CD4-positive, alpha-beta T cell treated with Interleukin-10 for 1 hour (primary cell): ENCODE results near the gene RPL13A.
"Not testable (repeated sequence)": the region's sequence is repeated elsewhere in the genome, so short reads cannot be mapped to it uniquely, and the experiment has no call there.

ENCODE experiments used
- DNase-seq: peaks from one replicate; pipeline ENCODE4 v3.0.0-alpha.2; 2020

The RPL13A gene

DNA sequence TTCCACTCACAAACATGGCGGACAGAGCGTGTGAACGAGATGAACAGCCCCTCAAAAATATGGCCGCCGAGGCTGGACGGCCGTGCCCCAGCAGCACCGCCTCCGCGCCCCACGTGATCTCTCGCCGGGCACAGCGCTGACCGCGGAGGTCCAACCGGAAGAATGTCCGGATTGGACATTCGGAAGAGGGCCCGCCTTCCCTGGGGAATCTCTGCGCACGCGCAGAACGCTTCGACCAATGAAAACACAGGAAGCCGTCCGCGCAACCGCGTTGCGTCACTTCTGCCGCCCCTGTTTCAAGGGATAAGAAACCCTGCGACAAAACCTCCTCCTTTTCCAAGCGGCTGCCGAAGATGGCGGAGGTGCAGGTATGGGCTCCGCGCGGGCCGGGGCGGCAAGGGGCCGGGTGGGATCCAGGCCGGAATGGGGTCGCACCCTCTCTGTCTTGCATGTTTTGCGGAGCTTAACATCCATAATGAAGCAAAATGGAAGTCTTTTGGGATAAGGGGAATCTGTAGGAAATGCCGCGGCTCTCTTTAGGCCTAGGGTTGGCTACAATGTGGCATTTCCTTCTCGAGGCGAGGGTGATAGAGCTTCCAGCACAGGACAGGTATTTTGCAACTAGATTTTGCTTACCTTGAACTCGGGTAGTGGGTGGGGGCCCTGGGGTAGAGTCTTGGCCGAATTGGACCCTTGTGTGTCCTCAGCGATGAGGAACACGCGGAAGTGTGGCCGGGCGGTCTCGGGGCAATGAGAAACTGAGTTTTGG is at the start of gene RPL13A:
TSS of gene RPL13A (plus strand) at position 332 of the 769 bp plus-strand sequence. CDS start at position 354, 22 bp downstream.
- peak; percentile 100 for DNase-seq

DNA sequence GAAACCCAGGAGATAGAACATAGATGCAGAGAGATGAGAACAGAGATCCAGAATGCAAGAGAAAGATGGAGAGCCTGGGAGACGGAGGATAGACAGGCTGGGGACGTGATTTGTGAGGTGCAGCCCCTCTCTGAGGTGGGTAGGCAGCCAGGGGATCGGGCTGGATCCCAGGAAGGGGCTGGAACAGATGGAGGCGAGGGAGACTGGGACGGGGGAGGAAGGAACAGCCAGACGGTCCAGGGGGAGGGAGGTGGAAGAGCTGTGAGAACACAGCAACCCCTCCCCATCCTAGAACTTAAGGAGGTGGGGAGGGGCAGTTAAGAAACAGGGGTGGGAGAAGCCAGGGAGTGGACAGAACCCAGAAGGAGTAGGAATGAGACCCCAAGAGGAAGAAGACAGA is 49.1 kb upstream of the RPL13A start:
- no peak for DNase-seq

DNA sequence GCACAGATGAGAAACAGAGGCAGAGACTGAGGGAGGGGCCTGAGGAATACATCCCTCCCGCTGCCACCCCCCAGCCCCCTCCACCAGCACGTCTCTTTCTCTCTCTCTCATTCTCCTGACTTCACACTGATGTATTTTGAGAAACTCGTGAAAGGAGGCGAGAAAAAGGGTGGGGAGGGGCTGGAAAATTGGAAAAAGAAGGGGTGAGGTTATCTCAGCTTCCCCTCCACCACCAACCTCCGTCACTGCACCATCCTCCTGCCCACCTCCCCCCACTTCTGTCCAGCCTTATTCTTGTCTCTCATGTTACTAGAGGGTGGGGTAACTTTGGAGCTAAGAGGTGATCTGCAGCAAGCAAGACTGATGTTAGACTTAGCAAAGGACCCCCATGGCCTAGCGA is 47.6 kb upstream of the RPL13A start:
- DNase-seq: no peak

DNA sequence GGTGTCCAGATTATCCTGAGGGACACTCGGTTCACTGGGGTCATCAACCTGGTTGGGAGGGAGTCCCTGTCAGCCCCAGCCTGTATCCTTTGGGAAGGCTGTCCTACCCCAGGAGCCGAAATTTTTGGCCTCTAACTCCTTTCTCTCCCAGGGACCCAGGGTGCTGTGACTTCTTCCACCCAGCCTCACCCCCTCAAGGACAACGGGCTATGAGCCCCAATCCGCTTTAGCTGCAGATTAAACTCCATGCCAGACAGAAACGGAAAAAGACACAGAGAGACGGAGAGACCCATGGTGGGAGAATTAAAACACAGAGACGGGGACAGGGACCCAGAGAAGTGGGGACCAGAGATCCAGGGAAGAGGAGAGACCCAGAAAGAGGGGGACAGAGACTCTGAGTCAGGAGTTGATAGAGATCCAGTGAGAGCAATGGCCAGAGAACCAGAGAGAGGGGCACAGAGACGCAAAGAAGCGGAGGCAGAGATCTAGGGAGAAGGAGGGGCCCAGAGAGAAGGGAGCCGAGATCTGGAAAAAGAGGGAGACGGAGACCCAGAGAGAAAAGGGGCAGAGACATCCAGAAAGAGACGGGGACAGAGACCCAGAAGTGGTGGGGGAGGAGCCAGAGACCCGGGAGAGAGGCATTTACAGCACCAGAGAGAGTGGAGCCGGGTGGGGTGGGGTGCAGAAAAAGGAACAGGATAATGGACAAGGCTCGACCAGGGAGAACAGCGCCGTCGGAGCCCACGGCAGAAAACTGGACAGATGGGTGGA is 46.8 kb upstream of the RPL13A start:
- DNase-seq: no peak

DNA sequence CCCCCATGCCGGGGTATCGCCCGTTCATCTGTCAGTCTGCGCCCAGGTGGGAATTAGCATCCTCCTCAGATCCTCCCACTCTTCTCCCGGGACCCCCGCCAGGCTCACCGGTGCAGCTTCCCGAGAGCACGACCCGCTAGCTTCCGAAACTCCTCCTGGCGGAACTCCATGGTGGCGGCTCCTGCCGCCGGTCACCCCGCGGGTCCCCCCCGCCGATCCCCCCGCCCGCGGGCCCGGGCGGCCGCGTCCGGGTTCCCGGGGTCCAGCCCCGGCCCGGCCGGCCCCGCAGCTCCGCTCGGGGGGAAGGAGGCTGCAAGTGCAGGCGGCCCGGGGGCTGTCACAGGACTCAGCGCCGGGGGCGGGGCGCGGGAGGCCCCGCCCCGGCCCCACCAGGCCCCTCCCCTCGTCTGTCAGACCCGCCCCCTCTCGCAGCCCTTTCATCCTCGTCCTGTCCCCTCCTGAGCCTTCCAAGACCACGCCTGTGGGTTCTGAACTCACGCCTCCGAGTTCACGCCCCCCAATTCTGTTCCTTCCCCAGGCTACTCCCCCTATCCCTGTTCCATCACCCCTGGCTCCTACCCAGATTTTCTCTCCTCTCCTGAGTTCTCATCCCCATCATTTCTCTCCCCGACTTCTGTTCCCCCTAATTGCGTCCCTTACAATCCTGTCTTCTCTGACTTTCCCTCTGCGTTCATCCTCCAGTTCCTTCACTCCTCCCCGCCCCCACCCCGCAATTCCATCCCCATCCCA is 46.0 kb upstream of the RPL13A start, which contains the start of gene SLC17A7:
TSS of gene SLC17A7 (minus strand) at position 318 of the 750 bp plus-strand sequence. CDS start at position 170, 148 bp downstream.
- peak; percentile 56 for DNase-seq

DNA sequence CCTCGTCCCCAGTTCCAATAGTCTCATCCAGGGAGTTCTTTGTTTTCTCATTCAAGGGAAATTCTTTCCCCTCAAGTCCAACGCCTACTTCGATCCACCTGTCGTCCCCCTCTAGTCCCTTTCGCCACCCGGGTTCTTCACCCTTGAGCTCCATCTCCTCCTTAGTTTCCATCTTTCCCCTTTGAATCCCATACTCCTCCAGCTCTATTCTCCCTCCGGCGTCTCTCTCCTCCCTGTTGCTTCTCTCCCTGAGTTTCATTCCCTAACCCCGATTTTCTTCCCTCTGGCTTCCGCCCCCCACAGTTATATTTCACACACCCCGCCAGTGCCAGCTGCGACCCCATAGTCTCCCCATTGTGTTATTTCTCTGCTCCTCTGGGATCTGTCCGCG is 45.5 kb upstream of the RPL13A start:
- no peak for DNase-seq

DNA sequence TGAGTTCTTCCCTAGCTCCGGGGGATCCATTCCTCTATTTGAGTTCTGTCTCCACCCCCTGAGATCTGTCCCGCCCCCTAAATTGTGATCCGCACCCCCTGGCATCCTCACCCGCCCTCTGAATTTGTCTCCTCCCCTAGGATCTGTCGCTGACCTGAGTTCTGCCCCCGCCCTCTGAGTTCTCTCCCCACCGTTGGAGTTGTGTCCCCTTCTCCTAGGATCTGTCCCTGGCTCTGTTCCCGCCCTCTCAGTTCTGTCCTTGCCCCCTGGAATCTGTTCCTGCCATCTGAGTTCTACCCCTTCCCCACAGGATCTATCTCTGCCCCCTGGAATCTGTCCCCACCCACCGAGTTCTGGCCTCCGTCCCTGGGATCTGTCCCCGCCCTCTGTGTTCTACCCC is 45.1 kb upstream of the RPL13A start:
- no peak for DNase-seq

DNA sequence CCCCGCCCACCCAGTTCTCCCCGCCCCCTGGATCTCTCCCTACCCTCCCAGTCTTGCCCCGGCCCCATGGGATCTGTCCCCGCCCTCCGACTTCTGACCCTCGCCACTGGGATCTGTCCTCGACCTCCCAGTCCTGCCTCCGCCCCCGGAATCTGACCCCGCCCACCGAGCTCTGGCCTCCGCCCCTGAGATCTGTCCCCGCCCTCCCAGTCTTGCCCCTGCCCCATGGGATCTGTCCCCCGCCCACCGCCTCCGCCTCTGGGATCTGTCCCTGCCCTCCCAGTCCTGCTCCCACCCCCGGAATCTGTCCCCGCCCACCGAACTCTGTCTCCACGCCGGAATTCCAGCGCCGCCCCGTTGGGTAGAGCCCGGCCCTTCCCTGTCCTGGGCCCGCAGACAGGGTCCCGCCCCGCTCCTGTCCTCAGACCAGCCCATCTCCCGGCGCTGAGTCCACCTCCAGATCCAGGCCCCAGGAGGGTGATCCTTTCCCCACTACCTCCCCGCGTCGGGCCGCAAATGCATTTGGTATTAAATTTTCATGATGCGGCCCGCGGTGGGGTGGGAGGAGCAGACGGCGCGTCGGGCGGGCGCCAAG is 44.5 kb upstream of the RPL13A start:
- peak; percentile 60 for DNase-seq

DNA sequence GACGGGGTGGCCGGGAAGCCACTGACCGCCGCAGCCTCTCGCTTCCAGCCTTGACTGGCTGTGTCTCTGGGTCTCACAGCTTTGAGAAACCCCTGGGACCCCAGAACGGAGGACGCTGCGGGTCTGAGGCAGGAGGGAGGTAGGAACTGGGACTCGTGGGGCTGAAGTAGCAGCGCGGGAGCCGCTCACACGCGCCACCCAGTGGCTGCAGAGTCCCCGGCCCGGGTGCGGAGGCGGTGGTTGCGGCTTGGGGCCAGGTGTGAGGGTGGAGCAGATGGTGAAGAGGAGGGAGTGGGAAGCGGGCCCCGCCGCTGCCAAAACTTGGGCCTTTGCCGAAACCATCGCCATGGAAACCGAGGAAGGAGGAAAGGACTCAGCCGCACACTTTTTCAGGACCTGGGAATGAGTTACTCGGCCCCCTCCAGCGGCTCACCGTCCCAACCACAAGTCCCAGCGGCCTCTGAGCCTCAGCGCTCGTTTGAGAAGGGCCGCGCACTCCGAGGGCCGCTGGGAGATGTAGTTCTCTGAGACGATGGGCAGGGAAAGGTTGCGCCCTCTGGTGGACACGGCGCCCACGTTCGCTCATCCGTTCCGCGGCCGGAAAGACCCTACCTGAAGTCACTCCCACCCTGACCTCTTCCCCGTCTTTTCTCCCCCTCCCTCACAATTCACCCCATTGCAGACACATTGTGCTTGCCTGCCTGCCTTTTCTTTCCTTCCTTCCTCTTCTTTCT is 43.9 kb upstream of the RPL13A start:
- peak; percentile 93 for DNase-seq

DNA sequence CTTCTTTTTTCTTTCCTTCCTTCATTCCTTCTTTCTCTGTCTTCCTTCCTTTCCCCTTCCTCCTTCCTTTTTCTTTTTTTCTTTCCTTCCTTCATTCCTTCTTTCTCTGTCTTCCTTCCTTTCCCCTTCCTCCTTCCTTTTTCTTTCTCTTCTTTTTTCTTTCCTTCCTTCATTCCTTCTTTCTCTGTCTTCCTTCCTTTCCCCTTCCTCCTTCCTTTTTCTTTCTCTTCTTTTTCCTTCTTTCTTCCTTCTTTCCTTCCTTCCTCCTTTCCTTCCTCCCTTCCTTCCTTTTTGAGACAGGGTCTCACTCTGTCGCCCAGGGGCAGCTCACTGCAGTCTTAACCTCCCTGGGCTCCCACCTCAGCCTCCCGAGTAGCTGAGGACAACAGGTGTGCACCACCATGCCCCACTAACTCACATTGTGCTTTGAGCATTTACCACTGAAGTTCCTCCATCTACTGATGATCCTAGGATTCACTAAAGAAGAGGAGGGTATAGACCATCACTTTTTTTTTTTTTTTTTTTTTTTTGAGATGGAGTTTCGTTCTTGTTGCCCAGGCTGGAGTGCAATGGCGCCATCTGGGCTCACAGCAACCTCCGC is 43.2 kb upstream of the RPL13A start:
- not testable (repeated sequence) for DNase-seq

DNA sequence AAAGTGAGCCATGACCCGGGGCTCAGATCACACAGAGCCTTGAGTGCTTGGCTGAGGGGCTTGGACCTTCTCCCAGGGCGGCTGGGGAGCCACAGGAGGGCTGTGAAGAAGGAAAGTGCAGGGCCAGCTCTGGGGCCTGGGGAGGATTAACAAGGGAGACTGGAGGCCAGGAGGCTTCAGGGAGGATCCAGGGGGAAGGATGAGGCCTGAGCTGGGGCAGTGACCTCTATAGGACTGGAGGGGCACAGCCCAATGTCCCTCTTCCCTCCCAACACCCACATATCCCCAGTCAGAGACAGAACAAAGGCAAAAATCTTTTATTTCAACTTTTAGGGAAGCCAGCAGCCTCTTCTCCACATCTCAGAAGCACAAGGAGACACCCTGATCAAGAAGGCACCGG is 41.4 kb upstream of the RPL13A start:
- no peak for DNase-seq

DNA sequence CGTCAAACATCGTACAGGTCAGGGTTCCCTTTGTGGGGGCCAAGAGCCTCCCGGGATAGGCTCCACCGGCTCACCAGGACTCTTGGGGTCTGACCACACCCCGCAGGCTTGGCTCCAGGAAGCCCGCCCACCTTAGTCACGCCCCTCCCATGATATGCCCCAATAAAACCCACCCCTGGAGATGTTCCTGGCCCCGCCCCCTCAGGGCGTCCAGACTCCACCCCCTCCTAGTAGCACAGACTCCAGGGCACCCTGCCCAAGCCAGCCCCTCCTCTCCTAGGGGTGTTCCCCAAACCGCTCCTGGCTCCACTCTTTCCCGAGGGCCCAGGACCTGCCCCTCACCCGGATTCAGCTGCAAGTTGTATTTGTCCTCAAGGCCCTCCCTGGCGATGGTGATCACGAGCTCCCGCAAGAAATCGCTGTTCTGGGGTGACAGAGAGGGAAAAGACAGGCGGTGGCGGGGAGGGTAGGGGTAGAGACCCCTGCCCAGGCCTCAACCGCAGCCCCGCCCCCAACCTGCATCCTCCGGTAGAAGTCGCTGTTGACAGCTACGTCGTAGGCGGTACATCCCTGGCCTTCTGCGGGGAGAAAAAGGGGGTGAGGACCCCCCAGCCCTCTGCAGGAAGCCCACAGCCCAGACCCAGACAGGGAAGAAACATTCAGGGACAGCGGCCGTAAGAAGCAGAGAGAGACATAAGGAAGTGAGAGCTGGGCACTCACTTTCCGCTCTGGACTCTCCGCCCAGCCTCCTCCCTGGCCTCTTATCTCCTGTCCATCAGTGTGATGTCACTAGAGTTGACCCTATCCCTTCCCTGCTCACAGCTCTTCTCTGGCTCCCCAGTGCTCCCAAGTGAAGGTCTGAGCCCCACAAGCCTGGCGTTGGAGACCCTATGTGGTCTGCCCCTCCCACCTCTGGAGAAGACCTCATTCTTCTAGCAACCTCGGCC is 39.6 kb upstream of the RPL13A start:
- DNase-seq: no peak

DNA sequence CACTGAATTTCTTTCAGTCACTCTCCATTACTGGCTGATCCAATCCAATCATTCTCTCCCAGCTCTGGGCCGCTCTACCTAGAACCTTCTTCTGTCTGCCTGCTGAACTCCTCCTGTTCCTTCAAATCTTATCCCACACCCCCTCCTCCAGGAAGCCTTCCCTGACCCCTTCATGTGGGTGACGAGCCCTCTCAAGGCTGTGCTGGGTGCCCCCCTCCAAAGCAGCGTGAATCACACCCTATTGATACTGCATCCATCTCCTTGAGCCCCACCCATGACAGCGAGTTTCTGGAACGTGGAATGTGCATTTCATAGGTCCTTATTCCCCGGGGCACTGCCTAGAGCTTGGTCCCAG is 39.0 kb upstream of the RPL13A start:
- no peak for DNase-seq

DNA sequence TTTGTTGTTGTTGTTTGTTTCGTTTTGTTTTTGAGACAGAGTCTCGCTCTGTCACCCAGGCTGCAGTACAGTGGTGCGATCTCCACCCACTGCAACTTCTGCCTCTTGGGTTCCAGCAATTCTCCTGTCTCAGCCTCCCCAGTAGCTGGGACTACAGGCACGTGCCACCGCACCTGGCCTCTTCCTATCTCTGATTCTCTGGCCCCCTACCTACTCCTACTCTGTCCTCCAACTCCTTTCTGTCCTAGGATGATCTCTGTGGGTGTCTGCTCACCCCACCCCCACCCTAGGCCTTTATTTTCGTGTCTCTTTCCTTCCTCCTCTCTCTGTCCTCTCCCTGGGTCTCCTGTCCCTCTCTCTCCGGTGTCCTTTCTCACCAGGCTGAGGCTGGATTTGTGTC is 37.0 kb upstream of the RPL13A start:
- no peak for DNase-seq

DNA sequence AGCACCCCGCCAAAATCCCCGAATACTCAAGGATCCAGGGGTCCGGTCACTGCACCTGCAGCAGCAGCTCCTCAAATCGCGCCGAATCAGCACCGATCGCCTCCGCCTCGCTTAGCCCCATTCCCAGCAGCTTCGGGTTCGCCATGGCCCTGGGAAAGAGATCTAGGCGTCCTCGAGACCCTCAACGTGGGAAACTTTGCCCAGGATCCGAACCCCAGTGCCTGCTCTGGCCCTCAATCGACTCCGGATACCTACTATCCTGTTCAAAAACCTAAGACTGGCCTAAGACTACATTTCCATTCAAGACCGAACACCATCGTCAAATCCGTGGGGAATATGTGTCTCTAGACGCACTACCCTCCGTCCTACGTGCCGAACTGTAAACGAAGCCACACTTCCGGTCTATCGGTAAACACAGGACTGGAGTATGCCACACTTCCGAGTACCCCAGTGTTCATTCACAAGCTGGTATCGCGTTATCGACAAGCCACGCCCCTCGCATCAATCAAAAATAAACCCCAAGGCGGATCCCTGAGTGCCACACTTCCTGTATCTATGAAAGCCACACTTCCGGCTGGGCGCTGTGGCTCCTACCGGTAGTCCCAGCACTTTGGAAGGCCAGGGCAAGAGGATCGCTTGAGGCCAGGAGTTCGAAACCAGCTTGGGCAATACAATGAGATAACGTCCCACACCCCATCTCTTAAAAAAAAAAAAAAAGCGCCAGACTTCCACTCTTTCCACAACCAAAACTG is 35.8 kb upstream of the RPL13A start, which contains the start of gene PIH1D1:
TSS of gene PIH1D1 (minus strand) at position 385 of the 752 bp plus-strand sequence. CDS start at position 145, 240 bp downstream.
- DNase-seq: peak; percentile 98

DNA sequence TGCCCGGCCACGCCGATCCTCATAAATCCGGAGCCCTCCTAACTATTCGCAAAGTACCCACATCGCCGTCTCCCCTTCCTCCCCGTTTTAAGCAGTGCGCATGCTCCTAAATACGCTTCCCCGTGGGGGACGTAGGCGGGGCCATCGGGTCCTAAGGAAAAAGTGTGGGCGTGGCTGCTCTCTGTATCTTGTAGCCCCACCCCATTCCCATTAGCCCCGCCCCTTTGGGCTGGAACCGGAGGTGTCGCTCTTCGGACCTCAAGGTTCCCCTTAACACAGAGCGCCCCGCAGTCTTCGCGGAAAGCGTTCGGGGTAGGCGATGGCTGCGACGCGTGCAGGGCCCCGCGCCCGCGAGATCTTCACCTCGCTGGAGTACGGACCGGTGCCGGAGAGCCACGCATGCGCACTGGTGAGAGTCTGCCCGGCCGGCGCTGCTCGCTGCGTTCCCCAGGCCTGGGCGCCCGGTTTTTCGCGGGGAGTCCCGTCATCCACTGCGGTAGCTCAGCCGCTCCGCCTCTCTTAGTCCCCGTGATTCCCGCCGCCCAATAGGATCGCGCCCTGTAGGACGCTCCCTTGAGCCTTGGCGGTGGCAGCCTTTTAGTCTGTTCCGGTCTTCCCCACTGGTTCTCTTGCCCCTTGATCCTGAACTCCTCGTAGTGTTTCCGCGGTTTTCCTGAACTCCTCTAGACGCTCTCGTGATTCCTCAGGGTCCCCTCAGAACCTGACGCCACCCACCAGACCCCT is 34.2 kb upstream of the RPL13A start, which contains the start of gene ALDH16A1:
TSS of gene ALDH16A1 (plus strand) at position 213 of the 744 bp plus-strand sequence. CDS start at position 320, 107 bp downstream.
- peak; percentile 98 for DNase-seq

DNA sequence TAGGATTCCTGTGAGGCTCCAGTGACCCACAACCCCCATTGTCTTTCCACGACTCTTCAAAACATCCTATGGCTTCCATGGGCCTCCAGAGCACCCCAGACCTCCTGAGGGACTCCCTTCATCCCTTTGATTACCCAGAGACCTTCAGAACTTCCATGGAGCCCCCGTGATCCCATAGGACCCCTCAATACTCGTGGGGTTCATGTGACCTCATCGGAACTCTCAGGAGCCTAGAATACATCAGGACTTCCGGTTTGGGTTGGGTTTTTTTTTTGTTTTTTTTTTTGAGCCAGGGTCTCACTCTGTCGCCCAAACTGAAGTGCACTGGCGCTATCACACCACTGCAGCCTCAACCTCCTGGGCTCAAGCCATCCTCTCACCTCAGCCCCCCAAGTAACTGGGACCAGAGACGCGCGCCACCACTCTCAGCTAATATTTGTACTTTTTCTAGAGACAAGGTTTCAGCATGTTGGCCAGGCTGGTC is 33.6 kb upstream of the RPL13A start:
- DNase-seq: peak; percentile 51

DNA sequence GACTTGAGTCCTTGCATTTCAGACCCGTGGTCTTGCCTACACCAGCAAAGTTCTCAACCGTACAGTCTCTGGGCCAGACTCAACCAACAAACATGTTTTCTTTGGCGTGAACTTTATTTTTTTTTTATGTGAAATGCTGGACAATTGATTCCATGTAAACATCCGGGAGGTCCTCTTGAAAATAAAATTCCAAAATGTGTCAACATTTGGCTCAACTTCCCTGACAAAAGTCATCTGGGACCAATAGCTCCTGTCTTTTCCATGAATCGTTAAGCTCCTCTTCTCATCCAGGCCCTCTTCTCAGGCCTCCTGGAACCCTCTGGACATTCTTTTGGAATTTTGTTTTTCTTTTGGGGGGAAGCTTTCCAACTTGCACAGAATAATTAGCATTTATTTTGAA is 31.6 kb upstream of the RPL13A start:
- no peak for DNase-seq

DNA sequence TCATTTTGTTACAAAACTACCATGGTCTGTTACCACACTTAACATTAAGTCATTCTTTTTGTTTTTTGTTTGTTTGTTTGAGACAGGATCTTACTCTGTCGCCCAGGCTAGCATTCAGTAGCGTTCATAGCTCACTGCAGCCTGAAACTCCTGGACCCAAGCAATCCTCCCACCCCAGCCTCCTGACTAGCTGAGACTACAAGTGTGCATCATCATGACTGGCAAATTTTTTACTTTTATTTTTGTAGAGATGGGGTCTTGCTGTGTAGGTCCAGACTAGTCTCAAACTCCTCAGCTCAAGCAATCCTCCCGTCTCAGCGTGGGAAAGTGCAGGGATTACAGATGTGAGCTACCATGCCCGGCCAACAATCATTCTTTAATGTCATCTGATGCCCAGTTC is 31.1 kb upstream of the RPL13A start:
- no peak for DNase-seq
